Parathyroid adenoma (tissue), 2 donors: ENCODE data around the gene CAMSAP2.
"Not testable (repeated sequence)": the region's sequence is repeated elsewhere in the genome, so short reads cannot be mapped to it uniquely, and the experiment has no call there.

ENCODE experiments used
- H2AFZ ChIP-seq: fragments of 300-600 bp; sonication (generic); one replicate; pipeline ENCODE4 v1.7.0; 2017; ENCODE audit warnings: antibody characterized with exemption, mild to moderate bottlenecking
- H3K27ac ChIP-seq: fragments of 300-600 bp; sonication (generic); one replicate; pipeline ENCODE4 v1.7.0; 2017
- H3K27me3 ChIP-seq: fragments of 300-600 bp; sonication (generic); one replicate; pipeline ENCODE4 v1.7.0; 2017; ENCODE audit warnings: low read length; ENCODE audit not compliant: control insufficient read depth, insufficient read depth
- H3K36me3 ChIP-seq: fragments of 300-600 bp; sonication (generic); one replicate; pipeline ENCODE4 v1.7.0; 2017; ENCODE audit warnings: low read length; ENCODE audit not compliant: control insufficient read depth, insufficient read depth
- H3K4me1 ChIP-seq: fragments of 300-600 bp; sonication (generic); one replicate; pipeline ENCODE4 v1.7.0; 2017; ENCODE audit warnings: control low read depth
- H3K4me2 ChIP-seq: fragments of 300-600 bp; sonication (generic); one replicate; pipeline ENCODE4 v1.7.0; 2017; ENCODE audit warnings: low read length
- H3K4me3 ChIP-seq: fragments of 300-600 bp; sonication (generic); one replicate; pipeline ENCODE4 v1.7.0; 2017; ENCODE audit warnings: low read depth, low read length
- H3K79me2 ChIP-seq: fragments of 300-600 bp; sonication (generic); one replicate; pipeline ENCODE4 v1.7.0; 2017; ENCODE audit warnings: control low read depth
- H3K9ac ChIP-seq: fragments of 300-600 bp; sonication (generic); one replicate; pipeline ENCODE4 v1.7.0; 2017; ENCODE audit warnings: mild to moderate bottlenecking
- H3K9me3 ChIP-seq: fragments of 300-600 bp; sonication (generic); one replicate; pipeline ENCODE4 v1.7.0; 2017; ENCODE audit warnings: low read length; ENCODE audit not compliant: control insufficient read depth
- CTCF ChIP-seq: fragments of 300-600 bp; sonication (generic); IDR thresholded peaks from one replicate; pipeline ENCODE4 v1.7.0; 2017; ENCODE audit warnings: antibody characterized with exemption, mild to moderate bottlenecking
- donor health status: primary hyperparathyroidism.

The CAMSAP2 gene

DNA sequence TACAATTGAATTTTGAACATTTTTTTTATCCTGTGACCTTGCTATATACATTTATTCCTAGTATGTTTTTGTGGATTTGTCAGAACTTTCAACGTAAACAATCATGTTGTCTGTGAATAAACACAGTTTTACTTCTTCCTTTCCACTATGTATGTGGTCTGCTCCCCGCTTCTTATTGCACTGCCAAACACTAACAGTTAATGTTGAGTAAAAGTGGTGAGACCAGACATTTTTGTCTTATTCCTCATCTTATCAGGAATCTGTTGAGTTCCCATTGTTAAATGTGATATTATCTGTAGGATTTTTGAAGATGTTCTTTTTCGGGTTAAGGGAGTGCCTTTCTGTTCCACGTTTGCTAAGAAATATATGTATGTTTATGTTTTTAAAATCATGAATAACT lies 45.9 kb downstream of the CAMSAP2 start:
- no peak for TF ChIP-seq CTCF
- peaks cover 23% of the 10 kb centered on the region for H3K79me2 ChIP-seq
- H3K9ac ChIP-seq = no peak overlapping the region
- no peak overlapping the region for H3K27ac ChIP-seq
- H3K4me1 ChIP-seq = no peaks in the 10 kb centered on the region
- no peak overlapping the region for H3K4me3 ChIP-seq
- H3K9me3 ChIP-seq = no peaks in the 10 kb centered on the region
- peaks cover 4% of the 10 kb centered on the region for H3K36me3 ChIP-seq
- no peak overlapping the region for H3K4me2 ChIP-seq
- H2AFZ ChIP-seq = no peak overlapping the region
- H3K27me3 ChIP-seq = no peaks in the 10 kb centered on the region

GRCh38 chr1:200786788-200787187 lies 48.1 kb downstream of the CAMSAP2 start:
- Histone ChIP-seq H3K4me1 (no peaks in the 10 kb centered on the region), H3K9ac (no peak overlapping the region), H3K9me3 (no peaks in the 10 kb centered on the region), H3K79me2 (peaks cover 31% of the 10 kb centered on the region), H3K4me2 (no peak overlapping the region), H3K4me3 (no peak overlapping the region), H3K36me3 (peaks cover 4% of the 10 kb centered on the region), H3K27me3 (no peaks in the 10 kb centered on the region), H2AFZ (no peak overlapping the region), H3K27ac (no peak overlapping the region)
- no peak for TF ChIP-seq CTCF

GRCh38 chr1:200787896-200788387 lies 49.2 kb downstream of the CAMSAP2 start:
- Histone ChIP-seq H3K27me3 (no peaks in the 10 kb centered on the region), H3K27ac (no peak overlapping the region), H3K9me3 (no peaks in the 10 kb centered on the region), H3K4me1 (no peaks in the 10 kb centered on the region), H2AFZ (no peak overlapping the region), H3K79me2 (peaks cover 31% of the 10 kb centered on the region), H3K4me2 (no peak overlapping the region), H3K9ac (no peak overlapping the region), H3K4me3 (no peak overlapping the region), H3K36me3 (peaks cover 4% of the 10 kb centered on the region)
- TF ChIP-seq CTCF = no peak

DNA sequence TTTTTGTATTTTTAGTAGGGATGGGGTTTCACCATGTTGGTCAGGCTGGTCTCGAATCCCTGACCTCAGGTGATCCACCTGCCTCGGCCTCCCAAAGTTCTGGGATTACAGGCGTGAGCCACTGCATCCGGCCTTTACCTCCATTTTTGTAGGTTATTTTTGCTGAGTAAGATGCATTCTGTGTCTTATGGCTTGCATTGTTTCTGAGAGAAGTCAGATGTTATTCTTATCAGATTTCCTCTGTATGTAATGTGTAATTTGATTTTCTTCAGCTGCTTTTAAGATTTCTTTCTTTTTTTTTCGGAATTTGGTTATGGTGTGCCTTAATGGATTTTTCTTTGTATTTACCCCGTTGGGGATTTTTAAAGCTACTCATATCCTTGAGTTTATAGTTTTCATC lies 52.3 kb downstream of the CAMSAP2 start:
- H2AFZ ChIP-seq, H3K4me1 ChIP-seq, H3K4me3 ChIP-seq, H3K36me3 ChIP-seq, H3K9ac ChIP-seq, H3K9me3 ChIP-seq, H3K4me2 ChIP-seq, H3K27me3 ChIP-seq, H3K27ac ChIP-seq: not testable (repeated sequence)
- peaks cover 21% of the 10 kb centered on the region for H3K79me2 ChIP-seq

DNA sequence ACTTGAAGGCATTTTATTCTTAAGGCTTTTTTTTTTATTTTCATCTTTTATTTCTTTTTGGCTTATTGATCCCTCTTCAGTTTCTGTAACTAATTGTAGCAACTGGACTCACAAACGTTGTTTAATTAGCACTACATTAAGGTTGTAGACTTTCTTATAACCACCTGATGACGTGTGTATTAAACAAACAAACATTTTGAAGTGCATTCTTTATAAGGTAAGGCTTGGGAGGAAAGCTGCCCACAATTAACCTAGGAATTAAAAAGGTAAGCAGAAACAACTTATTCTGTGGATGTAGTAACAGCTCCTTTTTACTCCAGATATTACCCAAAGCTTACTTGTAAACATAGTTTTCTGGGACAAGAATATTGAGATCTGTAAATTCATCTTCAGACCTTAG lies 55.0 kb downstream of the CAMSAP2 start:
- Histone ChIP-seq H3K4me1 (no peaks in the 10 kb centered on the region), H3K79me2 (peaks cover 16% of the 10 kb centered on the region), H2AFZ (no peak overlapping the region), H3K27me3 (no peaks in the 10 kb centered on the region), H3K9me3 (no peaks in the 10 kb centered on the region), H3K4me2 (no peak overlapping the region), H3K4me3 (no peak overlapping the region), H3K9ac (no peak overlapping the region), H3K36me3 (no peaks in the 10 kb centered on the region), H3K27ac (no peak overlapping the region)
- TF ChIP-seq CTCF = no peak
